ENCODE data around the gene DIPK1B.

DIPK1B gene

GRCh38 chr9:136721339-136722092, 9.1 kb downstream of the DIPK1B start:
- peak; percentile 33 for DNase-seq

- DNase-seq, result no peak
Measured at GRCh38 chr9:136722093-136722968, 10.0 kb downstream of the DIPK1B start.

GRCh38 chr9:136722969-136723356, 10.6 kb downstream of the DIPK1B start:
- DNase-seq, result peak; percentile 46

- DNase-seq, result no peak
Measured at GRCh38 chr9:136723362-136723976, 11.1 kb downstream of the DIPK1B start.

GRCh38 chr9:136723989-136724388, 11.6 kb downstream of the DIPK1B start:
- DNase-seq, result no peak

- no peak for DNase-seq
Measured at GRCh38 chr9:136724772-136725171, 12.4 kb downstream of the DIPK1B start.

- no peak for DNase-seq
Measured at GRCh38 chr9:136725612-136726011, 13.2 kb downstream of the DIPK1B start.

- no peak for DNase-seq
Measured at GRCh38 chr9:136726118-136726517, 13.7 kb downstream of the DIPK1B start.

GRCh38 chr9:136726631-136727191, 14.3 kb downstream of the DIPK1B start:
- DNase-seq, result peak; percentile 38

GRCh38 chr9:136728080-136728547, 15.7 kb downstream of the DIPK1B start:
- DNase-seq, result peak; percentile 77

- no peak for DNase-seq
Measured at GRCh38 chr9:136728548-136729123, 16.3 kb downstream of the DIPK1B start.

GRCh38 chr9:136729144-136729543, 16.8 kb downstream of the DIPK1B start:
- DNase-seq, result no peak

GRCh38 chr9:136729926-136730325, 17.6 kb downstream of the DIPK1B start:
- DNase-seq, result no peak

GRCh38 chr9:136732444-136733178, 20.2 kb downstream of the DIPK1B start:
- DNase-seq, result no peak

- no peak for DNase-seq
Measured at GRCh38 chr9:136733611-136734010, 21.2 kb downstream of the DIPK1B start.

- no peak for DNase-seq
Measured at GRCh38 chr9:136734837-136735496, 22.6 kb downstream of the DIPK1B start.

- DNase-seq, result no peak
Measured at GRCh38 chr9:136735812-136736480, 23.6 kb downstream of the DIPK1B start.

- no peak for DNase-seq
Measured at GRCh38 chr9:136738960-136739359, 26.6 kb downstream of the DIPK1B start.

GRCh38 chr9:136739509-136739908, 27.1 kb downstream of the DIPK1B start:
- no peak for DNase-seq

GRCh38 chr9:136740069-136740468, 27.7 kb downstream of the DIPK1B start:
- no peak for DNase-seq

- DNase-seq, result no peak
Measured at GRCh38 chr9:136740491-136740890, 28.1 kb downstream of the DIPK1B start.

All from MV-4-11 (cell line).